OCI-LY7 (cell line): ENCODE results near the gene PITPNC1.

Experiments
- EZH2phosphoT487 ChIP-seq: fragments of 200-600 bp; sonication (generic); IDR thresholded peaks from 2 replicates; pipeline ENCODE4 v1.6.1; 2018; ENCODE audit warnings: low read depth, borderline replicate concordance, mild to moderate bottlenecking, mixed run types, antibody characterized with exemption, low read length, moderate library complexity, mixed read lengths
- TF ChIP-seq, protein P1 (sequence below): fragments of 200-600 bp; sonication (generic); conservative IDR thresholded peaks from 2 replicates; pipeline ENCODE4 v1.5.1; 2014; ENCODE audit warnings: mild to moderate bottlenecking, antibody characterized with exemption, low read length, moderate library complexity, mixed read lengths

DNA sequence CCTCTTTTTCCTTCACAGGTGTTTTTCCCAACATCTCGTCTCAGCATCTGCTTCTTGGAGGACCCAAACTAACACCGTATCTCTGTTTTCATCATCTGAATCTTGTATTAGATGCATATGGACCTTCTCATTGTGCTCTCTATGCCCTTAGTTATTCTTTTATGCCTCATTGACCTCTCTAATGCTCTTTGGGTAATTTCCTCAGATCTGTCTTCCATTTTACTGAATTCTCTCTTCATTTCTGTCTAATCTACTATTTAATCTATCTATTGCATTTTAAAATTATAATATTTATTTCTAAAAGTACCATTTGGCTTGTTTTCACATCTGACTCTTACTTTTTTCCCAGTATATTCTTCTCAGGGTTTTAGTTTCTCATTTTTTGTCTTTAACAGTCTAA is 81.1 kb downstream of the PITPNC1 start:
- TF ChIP-seq, protein P1, sequence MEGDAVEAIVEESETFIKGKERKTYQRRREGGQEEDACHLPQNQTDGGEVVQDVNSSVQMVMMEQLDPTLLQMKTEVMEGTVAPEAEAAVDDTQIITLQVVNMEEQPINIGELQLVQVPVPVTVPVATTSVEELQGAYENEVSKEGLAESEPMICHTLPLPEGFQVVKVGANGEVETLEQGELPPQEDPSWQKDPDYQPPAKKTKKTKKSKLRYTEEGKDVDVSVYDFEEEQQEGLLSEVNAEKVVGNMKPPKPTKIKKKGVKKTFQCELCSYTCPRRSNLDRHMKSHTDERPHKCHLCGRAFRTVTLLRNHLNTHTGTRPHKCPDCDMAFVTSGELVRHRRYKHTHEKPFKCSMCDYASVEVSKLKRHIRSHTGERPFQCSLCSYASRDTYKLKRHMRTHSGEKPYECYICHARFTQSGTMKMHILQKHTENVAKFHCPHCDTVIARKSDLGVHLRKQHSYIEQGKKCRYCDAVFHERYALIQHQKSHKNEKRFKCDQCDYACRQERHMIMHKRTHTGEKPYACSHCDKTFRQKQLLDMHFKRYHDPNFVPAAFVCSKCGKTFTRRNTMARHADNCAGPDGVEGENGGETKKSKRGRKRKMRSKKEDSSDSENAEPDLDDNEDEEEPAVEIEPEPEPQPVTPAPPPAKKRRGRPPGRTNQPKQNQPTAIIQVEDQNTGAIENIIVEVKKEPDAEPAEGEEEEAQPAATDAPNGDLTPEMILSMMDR: no peak
- TF ChIP-seq EZH2phosphoT487: no peak
